ENCODE results near the gene PRLR. TPM values are rescaled to one million over a fixed set of nuclear protein-coding genes. Genes with fewer than 3 reads are reported as not detected.

The PRLR gene
- total and polyA plus RNA-seq, 10 donors = 0.02 to 0.82 (median 0.26) TPM

GRCh38 chr5:35101016-35101415, 129.3 kb downstream of the PRLR start:
- 81 to 90% (median 87%) methylated on average over 4 of the region's 4 CpGs for WGBS, 5 donors

GRCh38 chr5:35098214-35098613, 132.1 kb downstream of the PRLR start:
- intact Hi-C loops (cut with DNase I; ENCODE audit: low total_unique reads) = loop anchor here (10.0 kb wide), 1 partner anchor 87 kb away; no protein-coding TSS in a partner anchor
- WGBS, 5 donors = 60 to 74% (median 68%) methylated on average over 4 of the region's 4 CpGs
- H3K9me3 ChIP-seq = no peaks in the 10 kb centered on the region
- H3K27me3 ChIP-seq (replicated peaks in 1 of 7) = peaks cover 0 to 9% (median 0%) of the 10 kb centered on the region in 7 donors
- H3K4me1 ChIP-seq = no peaks in the 10 kb centered on the region
- no peak for DNase-seq
- H3K36me3 ChIP-seq = no peaks in the 10 kb centered on the region
- no peak overlapping the region for H3K27ac ChIP-seq
- no peak overlapping the region for H3K4me3 ChIP-seq
- TF ChIP-seq POLR2A (IDR thresholded peaks at IDR 0.05) (no peak), CTCF (IDR thresholded peaks at IDR 0.05 in 8 of 11, conservative IDR thresholded peaks at IDR 0.05 in 3 of 11) (no peak), POLR2AphosphoS5 (IDR thresholded peaks at IDR 0.05) (no peak)

More at GRCh38 chr5:35101016-35101415, 129.3 kb downstream of the PRLR start:
- DNase-seq = no peak
- intact Hi-C loops (cut with DNase I; ENCODE audit: low total_unique reads) = no loop called here
- Histone ChIP-seq H3K9me3 (no peaks in the 10 kb centered on the region), H3K27me3 (replicated peaks in 1 of 7) (peaks cover 0 to 23% (median 0%) of the 10 kb centered on the region in 7 donors), H3K4me3 (no peak overlapping the region), H3K4me1 (no peaks in the 10 kb centered on the region), H3K36me3 (no peaks in the 10 kb centered on the region), H3K27ac (no peak overlapping the region)
- TF ChIP-seq POLR2AphosphoS5 (IDR thresholded peaks at IDR 0.05) = no peak
- no peak for TF ChIP-seq POLR2A (IDR thresholded peaks at IDR 0.05)
- no peak for TF ChIP-seq CTCF (IDR thresholded peaks at IDR 0.05 in 8 of 11, conservative IDR thresholded peaks at IDR 0.05 in 3 of 11)

- intact Hi-C loops (cut with DNase I; ENCODE audit: low total_unique reads) = loop anchor here (10.0 kb wide), 1 partner anchor 88 kb away; no protein-coding TSS in a partner anchor
- WGBS, 5 donors = 60 to 87% (median 70%) methylated on average over 1 of the region's 1 CpG
- Histone ChIP-seq H3K36me3 (no peaks in the 10 kb centered on the region), H3K9me3 (no peaks in the 10 kb centered on the region), H3K4me1 (peaks cover 0 to 2% (median 0%) of the 10 kb centered on the region in 6 donors), H3K4me3 (no peak overlapping the region), H3K27me3 (replicated peaks in 1 of 7) (peaks cover 0 to 9% (median 0%) of the 10 kb centered on the region in 7 donors), H3K27ac (no peak overlapping the region)
- TF ChIP-seq CTCF (IDR thresholded peaks at IDR 0.05 in 8 of 11, conservative IDR thresholded peaks at IDR 0.05 in 3 of 11) (no peak), POLR2A (IDR thresholded peaks at IDR 0.05) (no peak), POLR2AphosphoS5 (IDR thresholded peaks at IDR 0.05) (no peak)
- DNase-seq = no peak
Observed at GRCh38 chr5:35096932-35097331, 133.4 kb downstream of the PRLR start.

GRCh38 chr5:35096216-35096615, 134.1 kb downstream of the PRLR start:
- no peak overlapping the region for H3K4me3 ChIP-seq
- WGBS, 5 donors = 46 to 59% (median 56%) methylated on average over 3 of the region's 3 CpGs
- intact Hi-C loops (cut with DNase I; ENCODE audit: low total_unique reads) = loop anchor here (10.0 kb wide), 1 partner anchor 89 kb away; no protein-coding TSS in a partner anchor
- H3K27me3 ChIP-seq (replicated peaks in 1 of 7) = peaks cover 0 to 9% (median 0%) of the 10 kb centered on the region in 7 donors
- no peaks in the 10 kb centered on the region for H3K36me3 ChIP-seq
- no peak for DNase-seq
- TF ChIP-seq POLR2A (IDR thresholded peaks at IDR 0.05) (no peak), CTCF (IDR thresholded peaks at IDR 0.05 in 8 of 11, conservative IDR thresholded peaks at IDR 0.05 in 3 of 11) (no peak), POLR2AphosphoS5 (IDR thresholded peaks at IDR 0.05) (no peak)
- peaks cover 0 to 3% (median 0%) of the 10 kb centered on the region in 6 donors for H3K4me1 ChIP-seq
- no peaks in the 10 kb centered on the region for H3K9me3 ChIP-seq
- H3K27ac ChIP-seq = no peak overlapping the region
